Lung (tissue), 12 donors: Measurements from ENCODE around the gene ACMSD. TPM values are rescaled to one million over a fixed set of nuclear protein-coding genes. Genes with fewer than 3 reads are reported as not detected.
A peak's percentile ranks its signal among the peaks of the same experiment; 100 is the strongest.
"Not testable (repeated sequence)": the region's sequence is repeated elsewhere in the genome, so short reads cannot be mapped to it uniquely, and the experiment has no call there.

Experiments used
- ATAC-seq: fragments of 200-7000 bp; cut with Tn5 transposase; one replicate; pipeline ENCODE4 v1.9.1; 2020; ENCODE audit warnings: moderate number of reproducible peaks; ENCODE audit not compliant: insufficient read depth, low FRiP score
- DNase-seq, 3 donors: peaks; one replicate each; pipeline ENCODE4 v3.0.0-alpha.2; 2013 to 2017
- H3K27ac ChIP-seq, 2 donors: one replicate each; pipeline ENCODE4 v1.5.1; 2013; ENCODE audit warnings: mild to moderate bottlenecking in 2 of 2, moderate library complexity in 2 of 2, control low read depth in 1 of 2, inconsistent platforms in 1 of 2, low read depth in 1 of 2, low read length in 1 of 2
- H3K27me3 ChIP-seq, 3 donors: one replicate each; pipeline ENCODE4 v1.5.1; 2013; ENCODE audit warnings: low read length in 2 of 3; ENCODE audit not compliant: control insufficient read depth in 3 of 3, insufficient read depth in 3 of 3
- H3K36me3 ChIP-seq, 4 donors: one replicate each; pipeline ENCODE4 v1.5.1; 2013; ENCODE audit warnings: low read length in 4 of 4, mild to moderate bottlenecking in 1 of 4, moderate library complexity in 1 of 4; ENCODE audit not compliant: control insufficient read depth in 4 of 4, insufficient read depth in 4 of 4
- H3K4me1 ChIP-seq, 5 donors: one replicate each; pipeline ENCODE4 v1.5.1; 2013; ENCODE audit warnings: low read length in 5 of 5, mild to moderate bottlenecking in 2 of 5, moderate library complexity in 1 of 5; ENCODE audit not compliant: control insufficient read depth in 5 of 5, insufficient read depth in 5 of 5
- H3K4me3 ChIP-seq: one replicate; pipeline ENCODE4 v1.5.1; 2013; ENCODE audit warnings: mild to moderate bottlenecking, control low read depth, moderate library complexity
- H3K9ac ChIP-seq, 2 donors: one replicate each; pipeline ENCODE4 v1.5.1; 2013; ENCODE audit warnings: low read length in 2 of 2, control low read depth in 1 of 2; ENCODE audit not compliant: insufficient read depth in 1 of 2
- H3K9me3 ChIP-seq, 4 donors: one replicate each; pipeline ENCODE4 v1.5.1; 2013; ENCODE audit warnings: low read length in 3 of 4, mild to moderate bottlenecking in 1 of 4, moderate library complexity in 1 of 4; ENCODE audit not compliant: control insufficient read depth in 4 of 4, insufficient read depth in 3 of 4
- WGBS, 2 donors: extraction: QIAGEN DNeasy Blood & Tissue Kit; methylation state at CpG; one replicate each; pipeline ENCODE4 v1.1.7; 2013; 5-methylcytosine and 5-hydroxymethylcytosine counted together
- polyA plus RNA-seq, 2 donors: library from polyadenylated mRNA; stranded (reverse); fragments of 200-250 nt; gene quantifications; one replicate each; pipeline ENCODE4 v1.2.1, GENCODE V29; 2013
- total RNA-seq, 2 donors: library from RNA; depleted of rRNA in 1 of 2; stranded (reverse); fragments of >200 nt in 1 of 2; gene quantifications; one replicate each; pipeline ENCODE4 v1.2.1, GENCODE V29; 2014 to 2021
- TF ChIP-seq, protein P1 (sequence below): IDR thresholded peaks from 2 replicates; pipeline ENCODE4 v1.5.1; 2012; ENCODE audit warnings: mild to moderate bottlenecking; ENCODE audit errors: control extremely low read depth, extremely low read depth
- donor health status: control.
- donor health status: control.
- donor health status: Bipolar disorder and iron deficiency.
- donor health status: healthy.
- donor health status: DM: yes; HTN: yes; CAD: no.

The ACMSD gene
- total and polyA plus RNA-seq, 4 donors, result 0.08 to 0.14 (median 0.12) TPM; not detected in 1

- Histone ChIP-seq H3K27ac (no peak overlapping the region), H3K27me3 (no peaks in the 10 kb centered on the region), H3K9ac (no peak overlapping the region), H3K4me3 (no peak overlapping the region), H3K9me3 (no peaks in the 10 kb centered on the region), H3K36me3 (no peaks in the 10 kb centered on the region), H3K4me1 (no peaks in the 10 kb centered on the region)
- DNase-seq (no peak), ATAC-seq (no peak)
- TF ChIP-seq, protein P1, sequence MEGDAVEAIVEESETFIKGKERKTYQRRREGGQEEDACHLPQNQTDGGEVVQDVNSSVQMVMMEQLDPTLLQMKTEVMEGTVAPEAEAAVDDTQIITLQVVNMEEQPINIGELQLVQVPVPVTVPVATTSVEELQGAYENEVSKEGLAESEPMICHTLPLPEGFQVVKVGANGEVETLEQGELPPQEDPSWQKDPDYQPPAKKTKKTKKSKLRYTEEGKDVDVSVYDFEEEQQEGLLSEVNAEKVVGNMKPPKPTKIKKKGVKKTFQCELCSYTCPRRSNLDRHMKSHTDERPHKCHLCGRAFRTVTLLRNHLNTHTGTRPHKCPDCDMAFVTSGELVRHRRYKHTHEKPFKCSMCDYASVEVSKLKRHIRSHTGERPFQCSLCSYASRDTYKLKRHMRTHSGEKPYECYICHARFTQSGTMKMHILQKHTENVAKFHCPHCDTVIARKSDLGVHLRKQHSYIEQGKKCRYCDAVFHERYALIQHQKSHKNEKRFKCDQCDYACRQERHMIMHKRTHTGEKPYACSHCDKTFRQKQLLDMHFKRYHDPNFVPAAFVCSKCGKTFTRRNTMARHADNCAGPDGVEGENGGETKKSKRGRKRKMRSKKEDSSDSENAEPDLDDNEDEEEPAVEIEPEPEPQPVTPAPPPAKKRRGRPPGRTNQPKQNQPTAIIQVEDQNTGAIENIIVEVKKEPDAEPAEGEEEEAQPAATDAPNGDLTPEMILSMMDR, result no peak
- WGBS, 2 donors, result 67 to 74% methylated on average over 2 of the region's 2 CpGs
Measured at GRCh38 chr2:134823832-134824231, 14.6 kb upstream of the ACMSD start.

DNA sequence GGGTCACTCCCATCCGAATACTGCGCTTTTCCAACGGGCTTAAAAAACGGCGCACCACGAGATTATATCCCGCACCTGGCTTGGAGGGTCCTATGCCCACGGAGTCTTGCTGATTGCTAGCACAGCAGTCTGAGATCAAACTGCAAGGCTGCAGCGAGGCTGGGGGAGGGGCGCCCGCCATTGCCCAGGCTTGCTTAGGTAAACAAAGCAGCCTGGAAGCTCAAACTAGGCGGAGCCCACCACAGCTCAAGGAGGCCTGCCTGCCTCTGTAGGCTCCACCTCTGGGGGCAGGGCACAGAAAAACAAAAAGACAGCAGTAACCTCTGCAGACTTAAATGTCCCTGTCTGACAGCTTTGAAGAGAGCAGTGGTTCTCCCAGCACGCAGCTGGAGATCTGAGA lies 12.7 kb upstream of the ACMSD start:
- not testable (repeated sequence) for H3K36me3 ChIP-seq, H3K27ac ChIP-seq, DNase-seq, H3K4me1 ChIP-seq, ATAC-seq, H3K4me3 ChIP-seq, H3K9ac ChIP-seq, H3K9me3 ChIP-seq, H3K27me3 ChIP-seq
- WGBS, 2 donors, result 80 to 94% methylated on average over 9 to 13 of the region's 13 CpGs

GRCh38 chr2:134835471-134835870 lies 2.9 kb upstream of the ACMSD start:
- no peaks in the 10 kb centered on the region for H3K27me3 ChIP-seq
- peaks cover 0 to 2% (median 0%) of the 10 kb centered on the region in 5 donors for H3K4me1 ChIP-seq
- no peak overlapping the region for H3K27ac ChIP-seq
- peaks cover 0 to 6% (median 0%) of the 10 kb centered on the region in 4 donors for H3K9me3 ChIP-seq
- no peaks in the 10 kb centered on the region for H3K36me3 ChIP-seq
- no peak overlapping the region for H3K9ac ChIP-seq
- 89 to 94% methylated on average over 1 of the region's 1 CpG for WGBS, 2 donors
- TF ChIP-seq, protein P1, result no peak
- ATAC-seq, result no peak
- no peak overlapping the region for H3K4me3 ChIP-seq
- DNase-seq, result no peak

GRCh38 chr2:134836986-134837385 lies 1.4 kb upstream of the ACMSD start:
- H3K9me3 ChIP-seq, result peaks cover 0 to 6% (median 0%) of the 10 kb centered on the region in 4 donors
- no peak overlapping the region for H3K4me3 ChIP-seq
- H3K27me3 ChIP-seq, result no peaks in the 10 kb centered on the region
- WGBS, 2 donors, result 47 to 74% methylated on average over 2 of the region's 2 CpGs
- peak; percentile 79 for ATAC-seq
- no peak overlapping the region for H3K9ac ChIP-seq
- peaks cover 0 to 2% (median 0%) of the 10 kb centered on the region in 5 donors for H3K4me1 ChIP-seq
- no peak overlapping the region for H3K27ac ChIP-seq
- H3K36me3 ChIP-seq, result no peaks in the 10 kb centered on the region
- TF ChIP-seq, protein P1, result no peak
- DNase-seq, result no peak
